Neural progenitor cell (in vitro differentiated cells): Measurements from ENCODE around the gene STK39. TPM values are rescaled to one million over a fixed set of nuclear protein-coding genes. Genes with fewer than 3 reads are reported as not detected.

Experiments used
- DNase-seq: peaks from one replicate; pipeline ENCODE4 v3.0.0-alpha.2; 2016; ENCODE audit warnings: low spot score
- H2AFZ ChIP-seq: fragments of 200-600 bp; sonication (generic); replicated peaks from 2 replicates; pipeline ENCODE4 v1.6.1; 2016; ENCODE audit warnings: antibody characterized with exemption
- H3F3A ChIP-seq: fragments of 200-600 bp; sonication (generic); 2 replicates; pipeline ENCODE4 v1.6.1; 2016; ENCODE audit warnings: antibody characterized with exemption, low read depth
- H3K27ac ChIP-seq: fragments of 200-600 bp; sonication (generic); 2 replicates; pipeline ENCODE4 v1.5.1; 2016; ENCODE audit warnings: mild to moderate bottlenecking
- H3K27me3 ChIP-seq: fragments of 200-600 bp; sonication (generic); 2 replicates; pipeline ENCODE4 v1.6.1; 2016; ENCODE audit warnings: mild to moderate bottlenecking, moderate library complexity
- H3K36me3 ChIP-seq: fragments of 200-600 bp; sonication (generic); 2 replicates; pipeline ENCODE4 v1.5.1; 2016
- H3K4me1 ChIP-seq: fragments of 200-600 bp; sonication (generic); 2 replicates; pipeline ENCODE4 v1.6.1; 2016; ENCODE audit warnings: mixed run types
- H3K4me2 ChIP-seq: fragments of 200-600 bp; sonication (generic); 2 replicates; pipeline ENCODE4 v1.6.1; 2016
- H3K4me3 ChIP-seq: fragments of 200-600 bp; sonication (generic); 2 replicates; pipeline ENCODE4 v1.5.1; 2016
- H3K79me2 ChIP-seq: fragments of 200-600 bp; sonication (generic); 2 replicates; pipeline ENCODE4 v1.6.1; 2016; ENCODE audit warnings: low read depth
- H3K9ac ChIP-seq: fragments of 200-600 bp; sonication (generic); 2 replicates; pipeline ENCODE4 v1.6.1; 2016
- H3K9me3 ChIP-seq: fragments of 200-600 bp; sonication (generic); 2 replicates; pipeline ENCODE4 v1.5.1; 2016; ENCODE audit warnings: low read depth
- H4K20me1 ChIP-seq: fragments of 200-600 bp; sonication (generic); 2 replicates; pipeline ENCODE4 v1.6.1; 2016; ENCODE audit warnings: low read depth
- H3K27ac Mint-ChIP-seq: 3 replicates; pipeline ENCODE4 v1.8.0; 2021; ENCODE audit warnings: mixed read lengths
- H3K27me3 Mint-ChIP-seq: 2 replicates; pipeline ENCODE4 v1.8.0; 2022; ENCODE audit warnings: low read depth, mild to moderate bottlenecking, inconsistent platforms, moderate library complexity, mixed read lengths; ENCODE audit not compliant: insufficient read depth
- H3K36me3 Mint-ChIP-seq: 3 replicates; pipeline ENCODE4 v1.8.0; 2021; ENCODE audit warnings: mixed read lengths
- H3K4me1 Mint-ChIP-seq: 3 replicates; pipeline ENCODE4 v1.8.0; 2021; ENCODE audit warnings: mixed read lengths
- H3K4me3 Mint-ChIP-seq: 3 replicates; pipeline ENCODE4 v1.8.0; 2021; ENCODE audit warnings: mild to moderate bottlenecking, moderate library complexity, mixed read lengths
- H3K9me3 Mint-ChIP-seq: 3 replicates; pipeline ENCODE4 v1.8.0; 2020; ENCODE audit warnings: mixed read lengths
- EZH2 ChIP-seq: fragments of 200-600 bp; sonication (generic); IDR thresholded peaks from 2 replicates; pipeline ENCODE4 v1.6.1; 2017; ENCODE audit warnings: antibody characterized with exemption, mild to moderate bottlenecking, moderate library complexity
- EZH2phosphoT487 ChIP-seq: fragments of 200-600 bp; sonication (generic); IDR thresholded peaks from 2 replicates; pipeline ENCODE4 v1.6.1; 2017; ENCODE audit warnings: antibody characterized with exemption
- total RNA-seq: library from RNA; depleted of rRNA; stranded (reverse); fragments of >200 nt; gene quantifications from 2 replicates; pipeline ENCODE4 v1.2.3, GENCODE V29; 2015; ENCODE audit warnings: low replicate concordance
- TF ChIP-seq, protein P1 (sequence below): fragments of 200-600 bp; sonication (generic); IDR thresholded peaks from 2 replicates; pipeline ENCODE4 v1.5.1; 2017; ENCODE audit warnings: antibody characterized with exemption, mild to moderate bottlenecking

STK39 gene
- total RNA-seq, 1 donor from 2014 or later: 23.8 TPM

DNA sequence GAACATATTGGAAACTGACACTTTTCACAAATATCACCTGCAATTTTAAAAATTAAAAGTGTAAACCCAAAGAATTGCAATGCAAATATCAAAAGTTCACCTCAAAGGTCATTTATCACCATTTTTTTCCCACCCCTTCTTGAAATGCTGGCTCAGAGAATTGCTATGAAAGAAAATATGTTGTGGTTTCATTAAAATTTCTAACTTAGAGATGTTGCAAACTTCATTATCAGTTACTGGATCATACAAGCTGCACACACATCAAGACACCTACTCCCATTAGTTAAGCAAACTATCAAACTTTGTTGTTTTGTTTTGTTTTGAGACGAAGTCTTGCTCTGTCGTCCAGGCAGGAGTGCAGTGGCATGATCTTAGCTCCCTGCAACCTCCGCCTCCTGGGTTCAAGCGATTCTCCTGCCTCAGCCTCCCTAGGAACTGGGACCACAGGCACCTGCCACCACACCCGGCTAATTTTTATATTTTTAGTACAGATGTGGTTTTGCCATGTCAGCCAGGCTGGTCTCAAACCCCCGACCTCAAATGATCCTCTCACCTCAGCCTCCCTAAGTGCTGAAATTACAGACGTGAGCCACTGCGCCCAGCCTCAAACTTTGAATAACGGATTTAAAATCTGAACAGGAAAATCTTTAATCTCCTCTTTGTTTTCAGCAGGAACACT, 37.0 kb downstream of the STK39 start:
- H3K4me3 Mint-ChIP-seq: no peak overlapping the region
- no peak overlapping the region for H3K4me3 ChIP-seq
- H3K9me3 ChIP-seq: no peaks in the 10 kb centered on the region
- H3K27me3 ChIP-seq: no peaks in the 10 kb centered on the region
- no peaks in the 10 kb centered on the region for H4K20me1 ChIP-seq
- H3K9ac ChIP-seq: no peak overlapping the region
- H3K27me3 Mint-ChIP-seq: peaks cover 2% of the 10 kb centered on the region
- no peak overlapping the region for H3K27ac Mint-ChIP-seq
- peaks cover 11% of the 10 kb centered on the region for H3K4me1 ChIP-seq
- H2AFZ ChIP-seq: no peak overlapping the region
- no peaks in the 10 kb centered on the region for H3K79me2 ChIP-seq
- H3F3A ChIP-seq: no peaks in the 10 kb centered on the region
- H3K4me1 Mint-ChIP-seq: no peaks in the 10 kb centered on the region
- H3K36me3 ChIP-seq: no peaks in the 10 kb centered on the region
- H3K36me3 Mint-ChIP-seq: peaks cover 18% of the 10 kb centered on the region
- no peak overlapping the region for H3K4me2 ChIP-seq
- H3K27ac ChIP-seq: no peak overlapping the region
- no peak for DNase-seq
- TF ChIP-seq EZH2phosphoT487 (no peak), EZH2 (no peak)
- TF ChIP-seq, protein P1, sequence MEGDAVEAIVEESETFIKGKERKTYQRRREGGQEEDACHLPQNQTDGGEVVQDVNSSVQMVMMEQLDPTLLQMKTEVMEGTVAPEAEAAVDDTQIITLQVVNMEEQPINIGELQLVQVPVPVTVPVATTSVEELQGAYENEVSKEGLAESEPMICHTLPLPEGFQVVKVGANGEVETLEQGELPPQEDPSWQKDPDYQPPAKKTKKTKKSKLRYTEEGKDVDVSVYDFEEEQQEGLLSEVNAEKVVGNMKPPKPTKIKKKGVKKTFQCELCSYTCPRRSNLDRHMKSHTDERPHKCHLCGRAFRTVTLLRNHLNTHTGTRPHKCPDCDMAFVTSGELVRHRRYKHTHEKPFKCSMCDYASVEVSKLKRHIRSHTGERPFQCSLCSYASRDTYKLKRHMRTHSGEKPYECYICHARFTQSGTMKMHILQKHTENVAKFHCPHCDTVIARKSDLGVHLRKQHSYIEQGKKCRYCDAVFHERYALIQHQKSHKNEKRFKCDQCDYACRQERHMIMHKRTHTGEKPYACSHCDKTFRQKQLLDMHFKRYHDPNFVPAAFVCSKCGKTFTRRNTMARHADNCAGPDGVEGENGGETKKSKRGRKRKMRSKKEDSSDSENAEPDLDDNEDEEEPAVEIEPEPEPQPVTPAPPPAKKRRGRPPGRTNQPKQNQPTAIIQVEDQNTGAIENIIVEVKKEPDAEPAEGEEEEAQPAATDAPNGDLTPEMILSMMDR: no peak
- H3K9me3 Mint-ChIP-seq: peaks cover 10% of the 10 kb centered on the region

GRCh38 chr2:168208652-168209051, 38.7 kb downstream of the STK39 start:
- H3K9me3 Mint-ChIP-seq: peaks cover 20% of the 10 kb centered on the region
- H4K20me1 ChIP-seq: no peaks in the 10 kb centered on the region
- H3K27ac ChIP-seq: no peak overlapping the region
- H3K27ac Mint-ChIP-seq: no peak overlapping the region
- no peak for TF ChIP-seq EZH2
- TF ChIP-seq, protein P1: no peak
- no peak for TF ChIP-seq EZH2phosphoT487
- no peak for DNase-seq
- H3K27me3 ChIP-seq: no peaks in the 10 kb centered on the region
- peaks cover 24% of the 10 kb centered on the region for H3K36me3 Mint-ChIP-seq
- H3K79me2 ChIP-seq: no peaks in the 10 kb centered on the region
- no peaks in the 10 kb centered on the region for H3K36me3 ChIP-seq
- H3K4me1 Mint-ChIP-seq: no peaks in the 10 kb centered on the region
- no peak overlapping the region for H3K4me2 ChIP-seq
- peaks cover 2% of the 10 kb centered on the region for H3K27me3 Mint-ChIP-seq
- no peak overlapping the region for H3K4me3 Mint-ChIP-seq
- H3K9me3 ChIP-seq: no peaks in the 10 kb centered on the region
- no peak overlapping the region for H3K4me3 ChIP-seq
- H3K9ac ChIP-seq: no peak overlapping the region
- H2AFZ ChIP-seq: no peak overlapping the region
- peaks cover 19% of the 10 kb centered on the region for H3K4me1 ChIP-seq
- H3F3A ChIP-seq: peaks cover 4% of the 10 kb centered on the region

DNA sequence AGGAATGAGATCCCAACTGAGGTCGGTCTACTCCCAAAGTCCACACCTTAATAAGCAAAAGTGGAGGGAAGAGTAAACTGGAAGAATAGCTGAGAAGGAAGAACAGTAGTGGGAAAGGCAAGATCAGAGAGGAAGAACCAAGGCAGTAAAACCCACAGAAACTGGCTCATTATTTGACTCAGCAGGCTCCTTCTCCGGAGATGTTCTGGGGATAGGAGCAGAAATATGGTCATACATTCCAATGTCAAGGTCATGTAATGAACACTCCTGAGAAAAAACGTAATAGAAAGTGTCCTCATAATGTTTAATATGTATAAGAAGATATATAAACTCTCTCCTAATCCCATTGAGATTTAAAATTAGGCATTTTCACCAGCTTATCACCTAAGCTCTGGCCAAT, 39.5 kb downstream of the STK39 start:
- Mint-ChIP-seq H3K27ac (no peak overlapping the region), H3K9me3 (peaks cover 24% of the 10 kb centered on the region), H3K27me3 (peaks cover 2% of the 10 kb centered on the region), H3K4me3 (no peak overlapping the region), H3K36me3 (peaks cover 28% of the 10 kb centered on the region), H3K4me1 (no peaks in the 10 kb centered on the region)
- no peak for DNase-seq
- Histone ChIP-seq H3K4me1 (peaks cover 19% of the 10 kb centered on the region), H3K36me3 (no peaks in the 10 kb centered on the region), H4K20me1 (no peaks in the 10 kb centered on the region), H3K27me3 (no peaks in the 10 kb centered on the region), H3K9me3 (no peaks in the 10 kb centered on the region), H2AFZ (no peak overlapping the region), H3K4me3 (no peak overlapping the region), H3K4me2 (no peak overlapping the region), H3F3A (peaks cover 4% of the 10 kb centered on the region), H3K79me2 (no peaks in the 10 kb centered on the region), H3K9ac (no peak overlapping the region), H3K27ac (no peak overlapping the region)
- TF ChIP-seq EZH2phosphoT487 (no peak), EZH2 (no peak)
- TF ChIP-seq, protein P1: no peak
